Glomerular visceral epithelial cell (primary cell): Measurements from ENCODE around the gene GPRIN3.
"Not testable (repeated sequence)": the region's sequence is repeated elsewhere in the genome, so short reads cannot be mapped to it uniquely, and the experiment has no call there.

ENCODE experiments used
- DNase-seq: peaks from one replicate; pipeline ENCODE4 v3.0.0-alpha.2; 2016; ENCODE audit errors: extremely low spot score

GPRIN3 gene

DNA sequence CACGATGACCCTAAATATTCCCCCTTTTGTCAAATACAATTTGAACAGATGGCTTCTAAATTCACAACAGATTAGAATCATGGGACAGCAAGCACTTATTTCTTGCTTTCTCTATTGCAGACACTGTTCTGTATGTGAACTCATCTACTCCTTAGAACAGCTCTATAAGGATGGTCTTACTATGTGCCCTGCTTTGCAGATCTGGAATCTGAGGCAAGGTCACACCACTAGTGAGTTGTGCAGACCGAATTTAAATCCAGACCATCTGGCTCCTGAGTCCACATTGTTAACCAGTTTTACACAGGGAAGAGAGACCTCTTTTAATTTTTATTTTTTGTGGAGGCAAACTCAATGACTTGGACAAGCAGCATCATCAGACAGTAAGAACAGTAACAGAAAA is 50.2 kb downstream of the GPRIN3 start:
- no peak for DNase-seq

DNA sequence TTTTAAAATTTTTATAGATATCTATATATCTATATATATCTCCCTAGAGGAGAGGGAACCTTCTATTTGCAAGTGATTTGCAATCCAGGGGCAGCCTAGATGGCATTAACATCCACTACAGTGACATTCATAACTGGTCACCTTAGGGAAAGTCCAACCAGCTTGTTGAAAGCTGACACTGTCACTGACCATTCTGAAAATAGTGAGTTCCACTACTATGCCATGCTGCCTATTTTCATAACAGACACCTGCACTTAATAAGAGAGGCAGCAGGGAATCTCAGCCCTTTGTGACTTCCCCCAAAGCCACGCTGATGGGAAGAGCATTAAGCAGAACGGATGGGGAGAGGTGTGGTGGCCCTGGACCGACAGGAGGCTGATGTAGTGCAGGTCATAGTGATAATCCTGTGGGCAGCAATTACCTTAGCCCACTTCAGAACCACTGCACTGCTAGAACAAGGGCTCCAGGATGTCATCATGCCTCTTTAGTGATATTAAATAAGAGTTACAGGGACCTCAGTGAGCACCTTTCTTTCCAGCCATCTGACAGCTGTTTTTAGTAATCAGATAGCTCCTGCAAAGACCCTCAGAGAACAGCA is 51.3 kb downstream of the GPRIN3 start:
- no peak for DNase-seq

DNA sequence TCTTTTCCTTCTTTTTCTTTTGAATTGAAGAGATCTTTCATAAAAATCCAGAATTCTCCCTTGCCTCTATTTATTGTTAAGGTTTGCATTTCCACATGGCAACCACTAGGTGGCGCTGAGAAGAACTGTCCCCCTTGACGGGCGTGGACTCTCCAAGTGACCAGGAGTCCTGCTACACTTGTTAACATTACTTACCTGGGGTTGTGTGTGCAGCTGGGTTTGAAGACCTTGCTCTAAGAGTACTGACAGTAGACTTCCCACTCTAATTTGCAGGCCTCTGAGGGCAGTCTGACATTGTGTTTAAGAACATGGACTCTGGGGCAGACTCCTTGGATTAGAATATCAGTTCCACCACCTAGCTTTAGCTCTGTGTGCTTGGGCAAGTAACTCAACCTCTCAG is 52.8 kb downstream of the GPRIN3 start:
- DNase-seq, result peak; percentile 39

DNA sequence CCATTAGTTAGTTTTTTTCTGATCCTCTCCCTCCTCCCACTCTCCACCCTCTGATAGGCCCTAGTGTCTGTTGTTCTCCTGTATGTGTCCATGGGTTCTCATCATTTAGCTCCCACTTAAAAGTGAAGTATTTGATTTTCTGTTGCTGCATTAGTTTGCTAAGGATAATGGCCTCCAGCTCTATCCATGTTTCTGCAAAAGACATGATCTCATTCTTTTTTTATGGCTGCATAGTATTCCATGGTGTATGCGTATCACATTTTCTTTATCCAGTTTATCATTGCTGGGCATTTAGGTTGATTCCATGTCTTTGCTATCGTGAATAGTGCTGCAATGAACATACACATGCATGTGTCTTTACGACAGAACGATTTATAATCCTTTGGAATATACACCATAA is 53.3 kb downstream of the GPRIN3 start:
- not testable (repeated sequence) for DNase-seq

DNA sequence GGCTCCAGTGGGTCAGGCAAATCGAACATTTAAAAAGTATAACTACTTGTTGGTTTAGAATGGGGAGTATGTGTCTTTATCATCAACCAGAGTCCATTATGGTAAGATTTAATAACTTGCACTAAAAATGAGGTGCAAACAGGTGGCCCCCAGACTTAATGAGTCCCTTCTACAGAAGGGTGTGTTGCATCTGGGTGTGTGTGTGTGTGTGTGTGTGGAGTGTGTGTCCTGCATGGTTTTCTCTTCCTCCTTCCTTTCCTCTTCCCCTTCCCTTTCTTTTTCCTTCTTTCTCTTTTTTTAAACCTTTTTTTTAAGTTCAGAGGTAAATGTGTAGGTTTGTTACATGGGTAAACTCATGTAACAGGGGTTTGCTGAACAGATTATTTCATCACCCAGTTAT is 53.7 kb downstream of the GPRIN3 start:
- no peak for DNase-seq

DNA sequence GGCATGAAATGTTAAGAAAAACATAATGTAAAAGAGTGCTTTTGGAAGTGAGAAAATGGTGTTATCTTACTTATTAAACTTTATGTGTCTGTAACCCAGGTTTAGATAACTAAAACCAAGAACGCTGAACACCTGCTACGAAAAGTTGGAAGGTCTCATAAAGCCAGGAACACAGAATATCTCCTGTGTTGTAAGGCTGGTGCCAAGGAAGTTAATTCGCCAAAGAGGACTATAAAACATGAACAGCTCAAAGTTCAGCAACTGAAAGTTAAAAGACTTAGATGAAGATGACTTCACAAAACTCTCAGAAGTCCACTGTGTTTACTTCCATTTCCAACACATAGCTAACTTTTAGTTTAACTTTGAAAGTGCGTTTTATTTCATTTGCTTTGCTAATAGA is 54.3 kb downstream of the GPRIN3 start:
- no peak for DNase-seq

DNA sequence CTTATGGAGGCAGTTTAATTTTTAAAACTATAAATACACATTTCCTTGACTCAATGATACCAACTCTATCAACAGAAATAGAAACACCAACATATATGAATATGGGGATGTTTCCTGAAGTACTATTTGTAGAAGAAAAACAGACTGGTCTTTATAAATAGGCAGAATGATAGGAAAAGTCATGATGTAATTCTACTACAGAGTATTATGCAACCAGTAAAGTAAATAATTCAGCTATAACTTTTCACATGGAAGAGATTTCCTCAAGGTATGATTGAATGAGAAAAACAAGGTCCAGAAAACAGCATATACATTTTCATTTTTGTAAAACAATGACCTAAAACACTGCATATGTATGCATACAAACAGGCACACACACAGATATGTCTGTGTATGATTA is 56.2 kb downstream of the GPRIN3 start:
- no peak for DNase-seq

DNA sequence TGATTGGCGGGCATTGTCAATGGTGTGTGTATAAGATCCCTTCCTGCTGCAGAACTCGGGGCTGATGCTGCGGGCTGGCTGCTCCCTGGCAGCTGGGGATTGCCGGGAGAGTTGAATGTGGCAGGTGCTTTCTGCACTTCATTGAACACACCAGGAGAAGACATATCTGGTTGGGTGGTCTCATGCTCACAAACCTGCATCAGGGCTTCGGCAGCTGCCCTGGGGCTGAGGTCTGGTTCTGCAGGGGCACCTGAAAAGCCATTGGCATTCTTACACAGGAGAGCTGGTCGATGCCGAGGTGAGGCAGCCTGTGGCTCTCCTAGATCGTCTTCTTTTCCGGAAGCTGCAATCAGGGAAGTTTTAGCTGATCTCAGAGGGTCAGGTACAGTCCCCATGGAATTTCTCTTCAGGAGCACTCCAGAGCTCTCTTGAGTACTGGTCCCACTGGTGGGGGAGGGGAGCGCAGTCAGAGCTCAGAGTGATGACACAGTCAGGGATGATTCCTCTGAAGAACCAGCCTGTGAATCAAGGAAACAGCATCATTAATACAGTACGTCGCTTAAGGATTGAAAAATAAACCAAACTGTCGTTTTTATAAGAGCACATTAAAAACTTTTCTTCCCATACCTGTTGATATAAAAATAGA is 57.8 kb downstream of the GPRIN3 start:
- DNase-seq, result no peak

DNA sequence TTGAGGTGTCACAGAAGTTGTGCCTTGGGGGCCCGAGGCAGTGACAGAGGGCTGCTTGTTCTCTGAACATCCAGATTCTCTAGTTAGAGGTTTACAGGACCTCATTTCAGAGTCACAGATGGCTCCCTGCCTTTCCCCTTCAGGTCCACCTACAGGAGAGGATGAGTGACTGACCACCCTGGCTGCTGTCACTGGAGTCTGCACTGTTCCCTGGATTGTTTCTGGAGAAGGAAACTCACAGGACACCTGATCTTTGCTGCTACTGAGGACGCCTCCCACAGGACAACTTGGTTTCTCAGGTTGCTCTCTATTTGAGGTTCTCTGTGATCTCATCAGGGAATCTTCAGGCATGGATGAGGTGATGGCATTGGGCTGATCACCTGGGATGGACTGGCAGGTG is 58.3 kb downstream of the GPRIN3 start:
- no peak for DNase-seq

DNA sequence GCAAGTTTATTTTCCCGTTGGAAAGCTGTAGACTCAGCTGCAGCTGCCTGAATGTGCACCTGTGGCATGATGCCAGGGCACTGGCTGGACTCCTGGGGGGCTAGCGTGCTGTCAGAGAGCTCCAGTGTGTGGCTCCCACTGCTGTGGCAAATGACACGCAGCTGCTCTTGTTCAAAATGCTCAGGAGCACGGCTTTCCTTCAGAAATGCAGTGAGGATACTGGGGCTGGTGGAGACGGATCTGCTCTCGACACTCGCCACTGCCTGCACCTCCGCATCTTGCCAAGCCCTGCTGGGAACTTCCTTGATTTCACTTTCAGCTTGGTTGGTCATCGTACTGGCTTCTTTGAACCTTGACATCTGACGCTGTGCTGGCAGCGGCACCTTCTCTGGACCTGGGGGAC is 58.7 kb downstream of the GPRIN3 start:
- DNase-seq, result no peak

DNA sequence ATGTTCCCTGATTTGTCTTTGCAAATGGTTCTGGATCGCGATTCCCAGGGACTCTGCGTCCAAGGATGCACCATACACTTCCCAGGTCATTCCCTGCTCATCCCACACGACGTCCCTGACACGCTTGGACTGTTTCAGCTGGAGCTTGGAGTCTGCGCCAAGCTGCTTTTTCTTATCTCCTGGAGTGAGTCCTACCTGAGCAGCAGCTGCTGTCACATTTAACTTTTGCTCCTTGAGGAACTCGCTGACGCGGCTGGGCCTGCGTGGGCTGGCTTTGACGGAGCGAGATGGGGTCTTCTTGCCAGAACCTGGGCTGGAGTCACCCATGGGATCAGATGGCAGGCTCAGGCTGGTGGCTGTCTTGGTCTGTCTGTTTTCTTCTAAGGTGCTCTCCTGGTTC is 59.6 kb downstream of the GPRIN3 start:
- no peak for DNase-seq

DNA sequence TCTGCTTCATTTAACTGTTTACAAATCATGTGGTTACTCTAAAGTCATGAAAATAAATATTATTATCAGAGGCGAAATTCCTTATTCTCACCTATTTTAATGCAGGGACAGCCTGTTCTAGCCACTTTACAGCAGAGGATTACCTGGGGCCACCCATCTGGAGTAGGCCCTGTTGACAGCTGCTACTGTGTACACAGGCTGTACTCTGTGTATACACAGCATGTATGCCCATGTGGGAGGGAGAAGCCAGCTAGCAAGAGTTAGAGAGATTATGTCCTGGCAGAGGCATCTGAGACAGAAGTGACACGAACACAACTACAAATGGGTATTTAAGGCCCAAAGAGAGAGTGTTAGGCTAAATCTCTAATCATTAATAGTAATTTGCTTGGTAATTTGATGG is 62.1 kb downstream of the GPRIN3 start:
- DNase-seq, result no peak

DNA sequence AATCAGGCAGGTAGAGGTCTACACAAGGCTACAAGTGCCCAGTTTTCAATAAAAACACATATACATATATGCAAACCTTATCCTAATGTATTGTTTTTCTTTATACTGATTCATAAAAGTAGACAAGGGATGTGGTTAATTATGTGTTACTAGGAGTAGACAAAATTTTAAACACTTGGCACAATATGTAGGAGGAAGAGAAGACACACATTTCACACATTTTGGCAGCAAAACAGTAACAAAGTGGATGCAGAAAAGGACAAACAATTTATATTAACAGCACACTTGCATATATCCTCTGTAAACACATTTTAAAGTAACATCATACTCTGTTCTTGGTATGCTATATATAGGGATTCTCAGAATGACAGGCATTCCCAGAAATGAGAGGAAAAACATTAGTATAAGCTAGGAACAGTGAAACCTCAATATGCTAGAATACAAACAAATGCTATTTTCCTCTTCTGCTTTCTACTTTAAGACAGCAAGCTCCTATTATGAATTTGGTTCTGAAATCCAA is 63.8 kb downstream of the GPRIN3 start:
- DNase-seq, result no peak

DNA sequence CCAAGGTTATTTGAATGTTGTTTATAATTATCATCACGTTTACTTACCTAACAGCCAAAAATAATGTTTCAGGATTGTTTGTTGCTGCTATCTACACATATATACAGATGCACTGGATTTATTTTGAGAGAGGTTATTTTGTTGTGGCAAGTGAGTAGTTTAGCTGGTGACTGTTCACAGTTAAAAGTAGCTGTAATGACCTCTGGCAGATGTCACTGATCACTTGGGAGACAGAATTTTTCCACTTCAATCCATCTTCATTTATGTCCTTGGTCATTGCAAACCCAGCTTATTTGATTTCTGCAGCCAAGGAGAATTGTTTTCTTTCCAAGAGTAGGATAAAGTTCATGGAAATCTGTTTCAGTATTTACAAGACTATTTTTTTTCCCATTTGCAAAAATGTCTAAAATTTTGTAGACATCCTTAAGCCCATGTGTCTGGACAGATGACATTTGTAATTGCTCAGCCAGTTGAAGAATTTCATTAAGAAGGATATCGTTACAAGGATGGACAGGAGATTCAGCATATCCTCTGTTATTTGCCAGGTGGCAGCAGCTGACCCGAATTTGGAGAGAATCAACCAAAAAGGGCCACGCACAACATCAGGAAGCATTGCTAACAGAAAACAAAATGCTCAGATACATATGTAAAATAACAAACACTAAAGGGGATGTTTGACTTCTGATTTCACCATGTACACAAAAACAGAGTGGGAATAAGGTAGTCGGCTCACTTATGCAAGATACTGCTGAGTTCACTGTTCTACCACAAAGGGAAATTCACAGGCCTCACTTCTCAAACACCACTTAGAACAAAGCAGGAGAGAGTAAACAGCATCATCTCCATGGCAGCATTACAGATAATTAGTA is 64.5 kb downstream of the GPRIN3 start:
- no peak for DNase-seq

DNA sequence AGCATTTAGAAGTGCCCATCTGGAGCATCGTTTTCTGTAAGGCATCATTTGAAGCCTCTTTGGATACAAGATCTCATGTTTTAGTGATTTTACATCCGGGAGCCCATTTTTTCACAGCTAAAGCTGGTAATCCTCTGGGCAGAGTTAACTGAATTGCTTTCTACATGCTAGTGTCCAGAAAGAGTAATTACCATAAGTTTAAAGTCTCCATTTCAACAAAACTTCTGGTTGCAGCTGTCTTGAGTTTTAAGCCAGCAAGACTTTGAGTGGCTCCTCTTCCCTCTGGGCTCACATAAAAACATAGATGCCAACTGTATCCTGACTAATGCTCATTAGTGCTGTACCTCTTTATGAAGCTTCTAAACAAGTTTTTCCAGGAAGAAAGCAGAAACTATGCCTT is 65.4 kb downstream of the GPRIN3 start:
- DNase-seq, result no peak

DNA sequence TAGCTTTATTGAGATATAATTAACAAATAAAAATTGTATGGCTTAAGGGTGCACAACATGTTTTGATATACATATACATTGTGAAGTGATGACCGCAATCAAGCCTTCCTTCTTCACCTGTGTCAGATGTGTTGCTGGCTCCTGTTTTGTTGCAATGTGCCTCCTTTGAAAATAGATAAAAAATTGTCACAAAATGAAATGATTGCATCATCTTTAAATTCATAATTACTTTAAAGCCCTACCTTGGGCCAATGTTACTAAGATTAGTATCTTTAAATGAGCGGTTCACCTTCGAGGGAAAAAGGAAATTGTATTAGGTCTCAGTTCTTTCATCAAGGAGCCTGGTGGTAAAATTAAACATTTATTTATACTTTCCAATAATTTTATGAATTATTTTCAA is 77.3 kb downstream of the GPRIN3 start:
- no peak for DNase-seq

DNA sequence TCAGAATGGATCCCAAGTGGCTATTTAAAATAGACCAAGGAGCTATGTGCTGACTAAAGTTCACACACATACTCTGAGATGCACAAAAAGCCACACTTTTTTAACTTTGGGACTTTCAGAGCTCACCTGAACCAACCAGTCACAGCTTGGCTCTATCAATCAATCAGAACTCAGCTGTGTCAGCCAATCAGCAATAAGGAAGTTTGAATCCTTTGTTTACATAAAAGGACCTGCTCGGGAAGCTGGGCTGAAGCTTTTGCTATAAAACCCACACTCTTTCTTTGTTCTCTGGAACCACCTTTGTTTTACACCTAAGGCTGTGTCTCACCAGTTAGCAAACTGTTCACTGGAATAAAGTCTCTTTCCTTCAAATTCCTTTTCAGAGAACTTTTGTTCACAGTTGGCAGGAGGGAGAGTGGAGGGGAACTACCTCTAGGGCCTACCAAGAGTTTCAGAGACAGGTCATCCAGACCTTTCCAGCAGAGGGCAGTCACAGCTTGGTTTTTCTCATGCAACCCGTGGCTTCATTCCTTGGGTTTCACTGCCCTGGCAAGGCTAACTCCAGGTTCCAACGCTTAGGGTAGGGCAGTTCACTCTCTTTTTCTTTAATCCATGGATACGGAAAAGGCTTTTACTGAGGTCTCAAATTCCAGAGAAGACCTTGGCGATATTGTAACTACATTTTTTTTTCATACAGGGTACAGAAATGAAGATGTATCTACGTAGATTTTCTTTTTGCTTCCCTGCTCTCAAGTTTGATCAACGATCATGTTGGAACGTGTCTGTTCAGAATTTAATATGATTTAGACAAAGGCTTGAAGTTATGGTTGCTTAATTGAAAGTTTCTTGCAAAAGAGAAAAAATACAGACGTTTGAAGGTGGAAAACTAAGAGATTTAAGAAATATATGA is 80.7 kb downstream of the GPRIN3 start:
- DNase-seq, result peak; percentile 72

DNA sequence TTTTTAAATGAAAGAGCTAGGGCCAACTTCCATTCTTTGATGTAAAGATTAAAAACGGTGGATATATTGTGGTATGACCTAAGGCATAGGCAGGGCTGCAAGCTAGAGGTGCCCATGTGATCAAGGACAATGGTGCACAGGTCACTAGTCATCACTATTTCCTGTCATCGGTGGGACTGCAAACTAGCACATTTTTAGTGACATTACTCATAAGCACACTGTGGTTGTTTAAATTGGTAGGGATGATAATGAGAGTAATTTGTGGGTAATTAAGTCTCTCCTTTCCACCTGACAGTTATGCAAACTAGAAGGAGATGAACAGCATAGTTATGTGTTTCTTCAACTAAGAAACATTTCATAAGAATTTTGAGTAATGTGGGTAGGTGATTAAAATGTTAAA is 85.4 kb downstream of the GPRIN3 start:
- no peak for DNase-seq

DNA sequence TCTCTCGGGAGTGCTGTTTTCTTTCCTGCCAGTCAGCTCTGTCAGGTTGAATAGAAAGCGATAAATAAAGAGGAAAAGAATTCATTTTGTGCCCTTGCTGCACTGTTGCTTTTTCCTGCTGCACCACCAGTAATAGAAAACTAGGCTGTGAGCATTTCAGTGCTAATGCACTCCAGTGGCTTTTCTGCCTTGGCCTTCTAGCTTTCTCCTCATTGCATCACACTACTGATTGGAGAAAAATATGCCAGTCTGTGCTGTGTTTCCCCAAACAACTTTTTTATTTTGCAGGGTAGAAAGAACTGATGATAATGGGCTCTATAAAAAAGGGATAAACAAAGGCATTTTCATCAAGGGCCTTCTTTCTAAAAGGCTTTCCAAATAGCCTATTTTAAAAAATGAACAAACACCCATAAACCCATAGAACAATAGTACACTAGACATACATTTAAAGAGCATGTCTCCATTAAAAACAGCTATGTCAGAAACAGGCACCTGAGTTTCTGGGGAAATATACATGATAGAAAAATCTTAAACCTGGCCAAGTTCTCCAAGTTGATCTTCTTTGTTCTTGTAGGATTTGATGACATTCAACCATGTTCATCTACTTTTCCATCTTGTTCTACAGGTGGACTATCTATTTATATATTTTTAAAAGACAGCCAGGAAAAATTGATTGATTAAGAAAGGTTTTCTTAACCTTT is 86.3 kb downstream of the GPRIN3 start:
- no peak for DNase-seq

DNA sequence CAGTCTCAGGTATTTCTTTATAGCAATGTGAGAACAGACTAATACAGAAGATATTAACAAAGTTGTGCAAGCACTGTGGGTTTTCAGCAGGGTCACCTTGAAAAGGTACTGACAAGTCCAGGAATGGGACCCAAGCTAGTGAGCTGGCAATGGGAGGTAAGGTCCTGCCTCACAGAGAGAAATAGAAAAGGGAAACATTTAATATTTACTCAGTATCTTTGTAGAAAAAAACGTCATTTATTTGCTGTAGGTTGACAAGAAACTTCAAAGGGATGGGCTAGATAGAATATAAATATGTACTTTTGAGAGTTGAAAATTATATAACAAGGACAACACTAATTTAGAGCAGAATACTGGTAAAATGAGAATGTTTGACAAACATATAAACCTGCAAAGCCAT is 89.0 kb downstream of the GPRIN3 start:
- no peak for DNase-seq

DNA sequence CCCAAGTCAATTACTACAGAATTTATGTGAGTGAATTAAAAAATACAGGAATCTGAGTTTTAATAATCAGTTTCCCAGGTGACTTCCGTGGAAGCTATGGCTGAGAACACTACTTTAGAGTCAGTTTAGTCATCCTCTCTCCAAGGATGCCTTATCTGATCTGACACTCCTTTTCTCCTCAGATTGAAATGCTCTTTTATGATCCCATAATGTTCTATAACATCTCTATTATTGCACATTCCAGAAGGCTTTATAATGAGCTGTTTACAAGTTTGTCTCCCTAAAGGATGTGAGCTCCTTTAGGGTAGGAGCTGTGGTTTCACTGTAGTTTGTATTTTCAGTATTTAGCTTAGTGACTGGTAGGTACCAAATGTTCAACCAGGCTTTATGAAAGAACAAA is 90.0 kb downstream of the GPRIN3 start:
- DNase-seq, result no peak
